DOHH2 (cell line): Measurements from ENCODE around the gene YDJC.

ENCODE experiments used
- EZH2phosphoT487 ChIP-seq: fragments of 200-600 bp; sonication (generic); IDR thresholded peaks from 2 replicates; pipeline ENCODE4 v1.6.1; 2017; ENCODE audit warnings: borderline replicate concordance, mild to moderate bottlenecking, antibody characterized with exemption, low read length, moderate library complexity, mixed read lengths
- TF ChIP-seq, protein P1 (sequence below): fragments of 200-600 bp; sonication (generic); IDR thresholded peaks from one replicate; pipeline ENCODE4 v1.5.1; 2014; ENCODE audit warnings: antibody characterized with exemption, mild to moderate bottlenecking, low read depth, low read length; ENCODE audit not compliant: poor library complexity, severe bottlenecking

- TF ChIP-seq, protein P1, sequence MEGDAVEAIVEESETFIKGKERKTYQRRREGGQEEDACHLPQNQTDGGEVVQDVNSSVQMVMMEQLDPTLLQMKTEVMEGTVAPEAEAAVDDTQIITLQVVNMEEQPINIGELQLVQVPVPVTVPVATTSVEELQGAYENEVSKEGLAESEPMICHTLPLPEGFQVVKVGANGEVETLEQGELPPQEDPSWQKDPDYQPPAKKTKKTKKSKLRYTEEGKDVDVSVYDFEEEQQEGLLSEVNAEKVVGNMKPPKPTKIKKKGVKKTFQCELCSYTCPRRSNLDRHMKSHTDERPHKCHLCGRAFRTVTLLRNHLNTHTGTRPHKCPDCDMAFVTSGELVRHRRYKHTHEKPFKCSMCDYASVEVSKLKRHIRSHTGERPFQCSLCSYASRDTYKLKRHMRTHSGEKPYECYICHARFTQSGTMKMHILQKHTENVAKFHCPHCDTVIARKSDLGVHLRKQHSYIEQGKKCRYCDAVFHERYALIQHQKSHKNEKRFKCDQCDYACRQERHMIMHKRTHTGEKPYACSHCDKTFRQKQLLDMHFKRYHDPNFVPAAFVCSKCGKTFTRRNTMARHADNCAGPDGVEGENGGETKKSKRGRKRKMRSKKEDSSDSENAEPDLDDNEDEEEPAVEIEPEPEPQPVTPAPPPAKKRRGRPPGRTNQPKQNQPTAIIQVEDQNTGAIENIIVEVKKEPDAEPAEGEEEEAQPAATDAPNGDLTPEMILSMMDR: no peak
- TF ChIP-seq EZH2phosphoT487: no peak
Measured at GRCh38 chr22:21674638-21675245, 44.9 kb upstream of the YDJC start.
